PFSK-1 (cell line): ENCODE measurements around the gene EDNRB.

Source experiments
- POLR2AphosphoS5 ChIP-seq: IDR thresholded peaks from 2 replicates; pipeline ENCODE4 v1.6.1; 2012; ENCODE audit warnings: low read depth, mild to moderate bottlenecking, control low read depth, low read length, moderate library complexity
- REST ChIP-seq, 2 experiments: IDR thresholded peaks; 2 replicates each; pipeline versions ENCODE4 v1.6.1 to v1.8.0; 2011 to 2012; ENCODE audit warnings: low read depth in 2 of 2, low read length in 2 of 2, control low read depth in 1 of 2, inconsistent platforms in 1 of 2, mild to moderate bottlenecking in 1 of 2, moderate library complexity in 1 of 2; ENCODE audit not compliant: insufficient read depth in 1 of 2

GRCh38 chr13:77904031-77904430 is 14.6 kb downstream of the EDNRB start:
- TF ChIP-seq REST (IDR thresholded peaks at IDR 0.05; ENCODE audit: insufficient read depth in 1 of 2, low read depth in 2 of 2, low read length in 2 of 2): no peak
- no peak for TF ChIP-seq POLR2AphosphoS5
